K562 (cell line): Measurements from ENCODE around the gene SOCS7. TPM values are rescaled to one million over a fixed set of nuclear protein-coding genes. Genes with fewer than 3 reads are reported as not detected.
A peak's percentile ranks its signal among the peaks of the same experiment; 100 is the strongest.

Experiments used
- ARID1B ChIP-seq: fragments of 450-650 bp; IDR thresholded peaks from 2 replicates; pipeline ENCODE4 v1.6.1; 2016; ENCODE audit warnings: antibody characterized with exemption, mild to moderate bottlenecking, inconsistent platforms
- CBFA2T2 ChIP-seq: fragments of 450-650 bp; conservative IDR thresholded peaks from 2 replicates; pipeline ENCODE4 v1.6.1; 2017; ENCODE audit warnings: mild to moderate bottlenecking
- CEBPB ChIP-seq: fragments of 450-650 bp; IDR thresholded peaks from 2 replicates; pipeline ENCODE4 v1.6.1; 2016; ENCODE audit warnings: missing genetic modification characterization, missing compliant biosample characterization
- CEBPG ChIP-seq, 3 experiments: fragments of 200-800 bp in 1 of 3; sonication (Bioruptor generic) in 1 of 3; sonication (generic) in 1 of 3; formaldehyde crosslinking in 1 of 3; IDR thresholded peaks in 2 of 3; conservative IDR thresholded peaks in 1 of 3; 2 replicates each; pipeline versions ENCODE4 v1.6.1 to v1.8.0; 2016 to 2022; ENCODE audit warnings: missing compliant biosample characterization in 2 of 3, missing genetic modification characterization in 2 of 3, mild to moderate bottlenecking in 1 of 3, missing genetic modification reagents in 1 of 3
- DDX20 ChIP-seq: fragments of 450-650 bp; IDR thresholded peaks from 2 replicates; pipeline ENCODE4 v1.6.1; 2016; ENCODE audit warnings: missing genetic modification characterization, low read depth, mild to moderate bottlenecking, missing compliant biosample characterization, moderate library complexity
- EHMT2 ChIP-seq: fragments of 450-650 bp; IDR thresholded peaks from 2 replicates; pipeline ENCODE4 v1.6.1; 2018; ENCODE audit warnings: antibody characterized with exemption
- HDAC6 ChIP-seq: IDR thresholded peaks from 2 replicates; pipeline ENCODE4 v1.6.1; 2012; ENCODE audit warnings: low read depth, mild to moderate bottlenecking, control low read depth, inconsistent platforms, low read length, moderate library complexity
- JUND ChIP-seq, 2 experiments: IDR thresholded peaks; 2 replicates in 1 of 2; 3 replicates in 1 of 2; pipeline ENCODE4 v1.6.1; 2011; ENCODE audit warnings: borderline replicate concordance in 2 of 2, low read depth in 2 of 2, low read length in 2 of 2, improper control_type of control experiment in 1 of 2, missing biosample characterization in 1 of 2, missing genetic modification characterization in 1 of 2, missing genetic modification reagents in 1 of 2
- MBD2 ChIP-seq: sonication (generic); IDR thresholded peaks from 2 replicates; pipeline ENCODE4 v1.6.1; 2016; ENCODE audit warnings: low read depth, borderline replicate concordance
- MXI1 ChIP-seq: IDR thresholded peaks from 2 replicates; pipeline ENCODE4 v1.6.1; 2011; ENCODE audit warnings: low read depth, mild to moderate bottlenecking, improper control_type of control experiment, low read length
- POLR2G ChIP-seq: fragments of 200-400 bp; formaldehyde crosslinking; IDR thresholded peaks from 2 replicates; pipeline ENCODE4 v1.6.1; 2017; ENCODE audit warnings: low read depth, mild to moderate bottlenecking, antibody characterized with exemption, low read length, moderate library complexity
- ZBTB7A ChIP-seq: IDR thresholded peaks from 2 replicates; pipeline ENCODE4 v1.6.1; 2011; ENCODE audit warnings: low read depth, mild to moderate bottlenecking, low read length, moderate library complexity, borderline replicate concordance; ENCODE audit not compliant: control insufficient read depth
- ZFPM2 ChIP-seq: fragments of 250-450 bp; sonication (Bioruptor Pico); IDR thresholded peaks from 2 replicates; pipeline ENCODE4 v1.5.1; 2022; ENCODE audit warnings: mild to moderate bottlenecking
- ZFX ChIP-seq: sonication (generic); formaldehyde crosslinking; IDR thresholded peaks from 2 replicates; pipeline ENCODE4 v1.8.0; 2022; ENCODE audit warnings: mild to moderate bottlenecking, missing genetic modification reagents, moderate library complexity
- ZKSCAN3 ChIP-seq: fragments of 250-450 bp; sonication (Bioruptor Pico); IDR thresholded peaks from 2 replicates; pipeline ENCODE4 v1.4.0; 2020
- ZNF143 ChIP-seq: sonication (generic); formaldehyde crosslinking; IDR thresholded peaks from 2 replicates; pipeline ENCODE4 v1.9.0; 2022; ENCODE audit warnings: mild to moderate bottlenecking, missing genetic modification reagents
- ZNF239 ChIP-seq: fragments of 250-450 bp; sonication (Bioruptor Pico); IDR thresholded peaks from 2 replicates; pipeline ENCODE4 v1.4.0; 2020; ENCODE audit warnings: mild to moderate bottlenecking
- ZNF589 ChIP-seq: fragments of 200-800 bp; sonication (Bioruptor generic); IDR thresholded peaks from 2 replicates; pipeline ENCODE4 v1.6.1; 2016; ENCODE audit warnings: low read depth, missing genetic modification characterization, missing compliant biosample characterization
- ZNF76 ChIP-seq: fragments of 250-450 bp; sonication (Bioruptor Pico); IDR thresholded peaks from 2 replicates; pipeline ENCODE4 v1.4.0; 2020; ENCODE audit warnings: mild to moderate bottlenecking, moderate library complexity, borderline replicate concordance
- polyA plus RNA-seq, 8 experiments: library from polyadenylated mRNA; depleted of rRNA in 4 of 8; stranded (reverse) in 5 of 8; unstranded in 3 of 8; fragments of >200 nt; fragmentation: Nextera tagmentation in 2 of 8; fragmentation: Illumina TruSeq in 1 of 8; extraction: Ambion mirVana in 2 of 8; extraction: Trizol in 1 of 8; gene quantifications; 2 replicates each; pipeline versions ENCODE4 v1.2.1 to v1.2.3, GENCODE V29; 2011 to 2014; ENCODE audit warnings: inconsistent platforms in 1 of 8, missing spikeins in 1 of 8
- total RNA-seq, 7 experiments: library from RNA; depleted of rRNA in 6 of 7; stranded (reverse); fragments of >200 nt in 6 of 7; fragmentation: Illumina TruSeq in 2 of 7; extraction: Trizol in 2 of 7; gene quantifications; 2 replicates each; pipeline versions ENCODE4 v1.2.1 to v1.2.3, GENCODE V29; 2011 to 2021; ENCODE audit warnings: low replicate concordance in 1 of 7
- TF ChIP-seq, protein P1 (sequence below): fragments of 450-650 bp; IDR thresholded peaks from 2 replicates; pipeline ENCODE4 v1.6.1; 2016; ENCODE audit warnings: borderline replicate concordance
- TF ChIP-seq, protein P2 (sequence below): fragments of 200-800 bp; sonication (Bioruptor generic); IDR thresholded peaks from 2 replicates; pipeline ENCODE4 v1.6.1; 2017; ENCODE audit warnings: missing genetic modification characterization, missing compliant biosample characterization
- TF ChIP-seq, protein P3 (sequence below): sonication (generic); formaldehyde crosslinking; IDR thresholded peaks from 2 replicates; pipeline ENCODE4 v1.8.0; 2022; ENCODE audit warnings: missing genetic modification reagents, mild to moderate bottlenecking, moderate library complexity, borderline replicate concordance

The SOCS7 gene
- total and polyA plus RNA-seq, 9 of the 15 experiments (the other 6 are each of a cell fraction or from before 2014, with no cell fraction given), result 0.94 to 14.5 (median 8.2) TPM

DNA sequence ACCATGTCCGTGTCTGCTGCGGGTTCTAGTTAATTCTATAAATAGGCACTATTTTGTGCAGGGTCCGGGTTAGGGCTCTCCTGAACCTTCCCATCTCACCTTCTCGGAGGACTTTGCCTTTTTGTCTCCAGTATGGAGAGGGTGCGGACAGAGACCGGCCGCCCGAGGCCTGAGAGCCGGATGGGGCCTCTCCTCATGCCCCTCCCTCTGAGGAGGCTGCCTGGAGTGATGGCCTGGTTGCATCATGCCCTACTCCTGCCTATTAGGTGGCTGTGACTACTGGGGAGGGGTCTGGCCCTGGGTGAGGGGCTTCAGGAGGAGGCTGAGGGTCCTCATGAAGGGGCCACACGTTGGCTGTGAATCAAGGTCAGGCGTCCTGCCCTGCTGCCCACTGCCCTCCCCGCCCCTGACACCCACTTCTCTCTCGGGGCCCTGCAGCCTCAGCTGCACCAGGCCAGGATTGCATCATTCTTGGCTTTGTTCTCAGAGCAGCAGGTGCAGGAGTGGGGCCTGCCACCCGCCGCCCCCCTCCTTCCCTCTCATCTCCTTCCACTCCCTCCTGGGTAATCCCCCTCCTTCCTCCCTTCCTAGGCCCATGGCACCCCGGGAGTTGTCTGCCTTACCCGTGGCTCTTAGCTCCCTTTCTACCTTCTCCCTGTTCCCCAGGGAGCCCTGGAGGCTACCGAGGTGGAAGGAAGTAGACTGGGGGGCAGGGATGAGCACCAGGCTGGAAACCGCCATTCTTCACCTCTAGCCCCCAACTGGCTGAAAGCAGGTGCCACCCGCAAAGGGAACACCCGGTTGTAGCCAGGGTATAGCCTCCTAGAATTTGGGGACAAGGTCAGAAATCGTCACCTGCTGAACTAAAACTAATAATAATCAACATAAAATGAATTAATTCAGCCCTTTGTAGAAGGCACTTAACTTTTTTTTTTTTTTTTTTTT is 63.9 kb downstream of the SOCS7 start (continued):
- TF ChIP-seq, protein P1, sequence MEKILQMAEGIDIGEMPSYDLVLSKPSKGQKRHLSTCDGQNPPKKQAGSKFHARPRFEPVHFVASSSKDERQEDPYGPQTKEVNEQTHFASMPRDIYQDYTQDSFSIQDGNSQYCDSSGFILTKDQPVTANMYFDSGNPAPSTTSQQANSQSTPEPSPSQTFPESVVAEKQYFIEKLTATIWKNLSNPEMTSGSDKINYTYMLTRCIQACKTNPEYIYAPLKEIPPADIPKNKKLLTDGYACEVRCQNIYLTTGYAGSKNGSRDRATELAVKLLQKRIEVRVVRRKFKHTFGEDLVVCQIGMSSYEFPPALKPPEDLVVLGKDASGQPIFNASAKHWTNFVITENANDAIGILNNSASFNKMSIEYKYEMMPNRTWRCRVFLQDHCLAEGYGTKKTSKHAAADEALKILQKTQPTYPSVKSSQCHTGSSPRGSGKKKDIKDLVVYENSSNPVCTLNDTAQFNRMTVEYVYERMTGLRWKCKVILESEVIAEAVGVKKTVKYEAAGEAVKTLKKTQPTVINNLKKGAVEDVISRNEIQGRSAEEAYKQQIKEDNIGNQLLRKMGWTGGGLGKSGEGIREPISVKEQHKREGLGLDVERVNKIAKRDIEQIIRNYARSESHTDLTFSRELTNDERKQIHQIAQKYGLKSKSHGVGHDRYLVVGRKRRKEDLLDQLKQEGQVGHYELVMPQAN, result no peak
- TF ChIP-seq JUND (IDR thresholded peaks at IDR 0.05; ENCODE audit: borderline replicate concordance, low read depth, low read length) (peak; percentile 79), JUND (tag; IDR thresholded peaks at IDR 0.05; ENCODE audit: borderline replicate concordance, low read depth, low read length) (no peak), ZFX (CRISPR knock-in tag) (peak; percentile 34; the same call in 1 of the 2 replicates), CEBPG (CRISPR knock-in tag; IDR thresholded peaks at IDR 0.05) (peak; percentile 96), CEBPG (tag; conservative IDR thresholded peaks at IDR 0.05 in 1 of 2, IDR thresholded peaks at IDR 0.05 in 1 of 2) (peak; percentile 97), ZNF143 (CRISPR knock-in tag) (no peak), ZNF589 (peak; percentile 87), ZBTB7A (peak; percentile 56; the same call in 1 of the 2 replicates), DDX20 (tag) (0 out of 2 replicates have a peak, but pooled peaks have one; percentile 40), POLR2G (peak; percentile 84), ARID1B (peak; percentile 61; the same call in 1 of the 2 replicates), CEBPB (tag) (peak; percentile 90), HDAC6 (no peak), ZKSCAN3 (CRISPR knock-in tag) (no peak), MXI1 (no peak), MBD2 (no peak), EHMT2 (peak; percentile 40; the same call in 1 of the 2 replicates), ZFPM2 (0 out of 2 replicates have a peak, but pooled peaks have one; percentile 67), ZNF76 (0 out of 2 replicates have a peak, but pooled peaks have one; percentile 15), CBFA2T2 (0 out of 2 replicates have a peak, but pooled peaks have one; percentile 13), ZNF239 (CRISPR knock-in tag) (0 out of 2 replicates have a peak, but pooled peaks have one; percentile 25)
- TF ChIP-seq, protein P2, sequence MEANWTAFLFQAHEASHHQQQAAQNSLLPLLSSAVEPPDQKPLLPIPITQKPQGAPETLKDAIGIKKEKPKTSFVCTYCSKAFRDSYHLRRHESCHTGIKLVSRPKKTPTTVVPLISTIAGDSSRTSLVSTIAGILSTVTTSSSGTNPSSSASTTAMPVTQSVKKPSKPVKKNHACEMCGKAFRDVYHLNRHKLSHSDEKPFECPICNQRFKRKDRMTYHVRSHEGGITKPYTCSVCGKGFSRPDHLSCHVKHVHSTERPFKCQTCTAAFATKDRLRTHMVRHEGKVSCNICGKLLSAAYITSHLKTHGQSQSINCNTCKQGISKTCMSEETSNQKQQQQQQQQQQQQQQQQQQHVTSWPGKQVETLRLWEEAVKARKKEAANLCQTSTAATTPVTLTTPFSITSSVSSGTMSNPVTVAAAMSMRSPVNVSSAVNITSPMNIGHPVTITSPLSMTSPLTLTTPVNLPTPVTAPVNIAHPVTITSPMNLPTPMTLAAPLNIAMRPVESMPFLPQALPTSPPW (CRISPR knock-in tag), result peak; percentile 58; the same call in 1 of the 2 replicates
- TF ChIP-seq, protein P3, sequence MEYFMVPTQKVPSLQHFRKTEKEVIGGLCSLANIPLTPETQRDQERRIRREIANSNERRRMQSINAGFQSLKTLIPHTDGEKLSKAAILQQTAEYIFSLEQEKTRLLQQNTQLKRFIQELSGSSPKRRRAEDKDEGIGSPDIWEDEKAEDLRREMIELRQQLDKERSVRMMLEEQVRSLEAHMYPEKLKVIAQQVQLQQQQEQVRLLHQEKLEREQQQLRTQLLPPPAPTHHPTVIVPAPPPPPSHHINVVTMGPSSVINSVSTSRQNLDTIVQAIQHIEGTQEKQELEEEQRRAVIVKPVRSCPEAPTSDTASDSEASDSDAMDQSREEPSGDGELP, result peak; percentile 31; the same call in 1 of the 2 replicates
